Measurements from ENCODE around the gene CCL14. TPM values are rescaled to one million over a fixed set of nuclear protein-coding genes. Genes with fewer than 3 reads are reported as not detected.

CCL14 gene
- total and polyA plus RNA-seq, 2 of the 8 experiments (the other 6 are each of a cell fraction or from before 2014, with no cell fraction given): not detected

- Histone ChIP-seq H3K23ac (ENCODE audit: insufficient read length) (no peak overlapping the region), H4K20me1 (replicated peaks in 1 of 2; ENCODE audit: control insufficient read depth in 1 of 2, insufficient read depth in 2 of 2, low read length in 2 of 2) (no peaks in the 10 kb centered on the region), H2BK20ac (ENCODE audit: low read length) (no peak overlapping the region), H4K8ac (ENCODE audit: extremely low read depth, insufficient read depth, low read length) (no peak overlapping the region), H4K5ac (ENCODE audit: insufficient read length, low read depth, low read length) (no peak overlapping the region), H2BK12ac (ENCODE audit: low read depth, low read length) (no peak overlapping the region), H3K4me1 (replicated peaks in 1 of 4; ENCODE audit: control insufficient read depth in 3 of 4, insufficient read depth in 4 of 4, low read length in 3 of 4) (peaks cover 0 to 2% (median 0%) of the 10 kb centered on the region in 4 experiments; a peak in 2 of 7 replicates), H2BK5ac (ENCODE audit: low read depth, low read length) (no peak overlapping the region), H3K14ac (ENCODE audit: insufficient read length) (no peak overlapping the region), H2BK120ac (replicated peaks; ENCODE audit: low read depth, low read length) (no peak overlapping the region), H4K91ac (replicated peaks; ENCODE audit: insufficient read length, low read length) (no peak overlapping the region), H3K9me3 (ENCODE audit: insufficient read depth in 2 of 2, low read depth in 1 of 2, low read length in 1 of 2) (no peaks in the 10 kb centered on the region), H3K9ac (replicated peaks in 1 of 4; ENCODE audit: extremely low read depth in 1 of 4, low read depth in 3 of 4, low read length in 3 of 4) (no peak overlapping the region), H2BK15ac (ENCODE audit: low read length) (no peak overlapping the region), H3K4me2 (ENCODE audit: insufficient read depth in 1 of 2, low read depth in 2 of 2, low read length in 2 of 2) (no peak overlapping the region), H3K36me3 (ENCODE audit: control insufficient read depth in 2 of 4, insufficient read depth in 4 of 4, low read length in 3 of 4) (no peaks in the 10 kb centered on the region), H3K27me3 (replicated peaks in 1 of 4; ENCODE audit: control insufficient read depth in 3 of 4, extremely low read depth in 1 of 4, insufficient read depth in 3 of 4, low read length in 3 of 4) (no peaks in the 10 kb centered on the region), H3K18ac (ENCODE audit: extremely low read depth, low read length) (no peak overlapping the region), H3K27ac (ENCODE audit: low read depth, low read length) (no peak overlapping the region), H3K4me3 (ENCODE audit: extremely low read depth in 1 of 4, insufficient read depth in 2 of 4, low read depth in 3 of 4, low read length in 4 of 4) (no peak overlapping the region), H2AK5ac (ENCODE audit: low read depth, low read length) (no peak overlapping the region), H3K56ac (replicated peaks; ENCODE audit: insufficient read length, low read depth, low read length) (no peak overlapping the region), H2AFZ (ENCODE audit: low read length) (no peak overlapping the region), H3K79me1 (ENCODE audit: low read depth, low read length) (no peaks in the 10 kb centered on the region), H3K4ac (replicated peaks; ENCODE audit: insufficient read length, low read depth, low read length) (no peak overlapping the region), H3K79me2 (ENCODE audit: control insufficient read depth in 1 of 2, insufficient read depth in 2 of 2, low read length in 2 of 2) (no peaks in the 10 kb centered on the region), H3K23me2 (ENCODE audit: low read depth, low read length) (no peaks in the 10 kb centered on the region)
- POLR2A ChIA-PET (ENCODE audit: partially characterized antibody): no interaction called here
- CTCF ChIA-PET (ENCODE audit: partially characterized antibody): interaction anchor here (0.7 to 5.1 kb wide), 11 partner anchors 9 to 236 kb away, joined by 3 to 46 read pairs (median 4); no protein-coding TSS in a partner anchor
- DNase-seq (ENCODE audit: low read depth in 1 of 2, low spot score in 2 of 2) (no peak), FAIRE-seq (no peak)
- TF ChIP-seq RBBP5 (IDR thresholded peaks at IDR 0.05; ENCODE audit: borderline replicate concordance, low read depth, low read length) (no peak), SP1 (IDR thresholded peaks at IDR 0.05; ENCODE audit: low read depth, low read length) (no peak), CHD2 (IDR thresholded peaks at IDR 0.05; ENCODE audit: low read length) (no peak), SIN3A (conservative IDR thresholded peaks at IDR 0.05 in 1 of 2, IDR thresholded peaks at IDR 0.05 in 1 of 2; ENCODE audit: low read depth in 1 of 2, low read length in 2 of 2) (no peak)
- 86% methylated on average over 10 of the region's 10 CpGs; no CpG with 5 or more reads in 1 of the 2 experiments for WGBS, 2 experiments (ENCODE audit: extremely low coverage in 1 of 2, insufficient coverage in 1 of 2, insufficient read length in 1 of 2, insufficient replicate concordance in 2 of 2, low coverage in 1 of 2, low lambda C conversion rate in 2 of 2, missing lambda C conversion rate in 1 of 2)
Observed at GRCh38 chr17:35968520-35969054, 17.9 kb downstream of the CCL14 start.
